Measurements from ENCODE around the gene CYP2C8. TPM values are rescaled to one million over a fixed set of nuclear protein-coding genes. Genes with fewer than 3 reads are reported as not detected.

The CYP2C8 gene
- total and polyA plus RNA-seq, 2 of the 4 experiments (the other 2 are of a cell fraction): 0.05 TPM; not detected in 1

GRCh38 chr10:95034401-95034800 lies 34.9 kb downstream of the CYP2C8 start:
- Histone ChIP-seq H2AFZ (replicated peaks; ENCODE audit: low read length, poor library complexity) (no peak overlapping the region), H4K8ac (ENCODE audit: low read depth in 2 of 2, low read length in 2 of 2) (no peak overlapping the region), H3K18ac (ENCODE audit: low read depth, low read length) (no peak overlapping the region), H3K36me3 (ENCODE audit: control insufficient read depth, insufficient read depth, low read length) (no peaks in the 10 kb centered on the region), H3K56ac (ENCODE audit: extremely low read depth, insufficient read depth, low read length) (no peak overlapping the region), H2BK20ac (ENCODE audit: low read depth, low read length) (no peak overlapping the region), H4K5ac (ENCODE audit: low read depth, low read length) (no peak overlapping the region), H3K9me1 (ENCODE audit: insufficient read depth, low read length) (no peaks in the 10 kb centered on the region), H2BK15ac (ENCODE audit: low read depth, low read length) (no peak overlapping the region), H3K4me1 (ENCODE audit: control insufficient read depth, insufficient read depth, low read length) (no peaks in the 10 kb centered on the region), H3K4me2 (ENCODE audit: low read depth, low read length) (no peak overlapping the region), H2AK5ac (ENCODE audit: low read depth, low read length) (no peak overlapping the region), H3K27me3 (ENCODE audit: control insufficient read depth, insufficient read depth, low read length) (no peaks in the 10 kb centered on the region), H3K23ac (ENCODE audit: low read depth, low read length) (no peak overlapping the region), H2AK9ac (replicated peaks; ENCODE audit: low read depth, low read length, poor library complexity) (no peak overlapping the region), H3K4me3 (ENCODE audit: insufficient read depth, low read depth, low read length) (no peak overlapping the region), H3K9me3 (ENCODE audit: control insufficient read depth, insufficient read depth, low read length) (peaks cover 5% of the 10 kb centered on the region; the same call in 1 of the 2 replicates), H3K4ac (ENCODE audit: low read depth, low read length) (no peak overlapping the region), H2BK120ac (ENCODE audit: low read depth, low read length) (no peak overlapping the region), H3K9ac (ENCODE audit: low read depth, low read length) (no peak overlapping the region), H3K27ac (ENCODE audit: insufficient read depth, low read length) (no peak overlapping the region), H4K91ac (ENCODE audit: insufficient read depth, low read depth, low read length) (no peak overlapping the region), H4K20me1 (ENCODE audit: insufficient read depth, low read length) (no peaks in the 10 kb centered on the region), H2BK5ac (ENCODE audit: low read depth, low read length, poor library complexity, severe bottlenecking) (no peak overlapping the region), H3K14ac (replicated peaks; ENCODE audit: low read depth, low read length) (no peak overlapping the region), H3K79me1 (ENCODE audit: low read depth in 1 of 2, low read length in 2 of 2) (no peaks in the 10 kb centered on the region)
- no peak for DNase-seq
- ChIA-PET POLR2A (ENCODE audit: unreplicated experiment) (no interaction called here), CTCF (no interaction called here)
- BruUV-seq (replicated peaks): no TSS peak
- ATAC-seq (ENCODE audit: low read depth): no peak
- dilution Hi-C loops (cut with HindIII; ENCODE audit: low sequenced_read_pairs, unreplicated experiment) (no loop called here), intact Hi-C loops (cut with micrococcal nuclease) (no loop called here), in situ Hi-C loops (cut with MboI; ENCODE audit: low sequenced_read_pairs) (no loop called here)
- no peak for TF ChIP-seq FOS (IDR thresholded peaks at IDR 0.05; ENCODE audit: low read depth, low read length)
- no peak for TF ChIP-seq MAFK (IDR thresholded peaks at IDR 0.05; ENCODE audit: low read depth, low read length)
- TF ChIP-seq CHD1 (IDR thresholded peaks at IDR 0.05; ENCODE audit: low read depth, low read length): no peak
- TF ChIP-seq RCOR1 (IDR thresholded peaks at IDR 0.05; ENCODE audit: insufficient replicate concordance, low read length): no peak
- TF ChIP-seq RAD21 (IDR thresholded peaks at IDR 0.05; ENCODE audit: low read length): no peak
- no peak for TF ChIP-seq POLR2A (IDR thresholded peaks at IDR 0.05; ENCODE audit: low read depth, low read length)
- TF ChIP-seq CEBPB (IDR thresholded peaks at IDR 0.05; ENCODE audit: low read depth, low read length): no peak
- TF ChIP-seq USF2 (IDR thresholded peaks at IDR 0.05; ENCODE audit: low read depth, low read length): no peak
- TF ChIP-seq MAZ (IDR thresholded peaks at IDR 0.05; ENCODE audit: borderline replicate concordance, low read depth, low read length): no peak
- no peak for TF ChIP-seq NFE2L2 (IDR thresholded peaks at IDR 0.05; ENCODE audit: low read depth, low read length)
- no peak for TF ChIP-seq MXI1 (IDR thresholded peaks at IDR 0.05; ENCODE audit: borderline replicate concordance, low read depth, low read length)
- TF ChIP-seq ELK1 (IDR thresholded peaks at IDR 0.05; ENCODE audit: borderline replicate concordance, low read depth, low read length): no peak
- no peak for TF ChIP-seq CTCF (conservative IDR thresholded peaks at IDR 0.05; ENCODE audit: low read depth, low read length)
- TF ChIP-seq BHLHE40 (IDR thresholded peaks at IDR 0.05; ENCODE audit: low read depth, low read length): no peak
- no CpG with 5 or more reads among the region's 4 CpGs for WGBS, 2 experiments (ENCODE audit: extremely low coverage in 2 of 2, insufficient read length in 1 of 2)

Data from IMR-90 (cell line).